Measurements from ENCODE around the gene SLTM.

The SLTM gene

GRCh38 chr15:58929891-58930416 is 3.5 kb downstream of the SLTM start:
- no peak for TF ChIP-seq EGR1 (IDR thresholded peaks at IDR 0.05)
- no peak for TF ChIP-seq TAF1 (IDR thresholded peaks at IDR 0.05; ENCODE audit: low read depth)
- TF ChIP-seq USF1 (IDR thresholded peaks at IDR 0.05) = no peak
- TF ChIP-seq ZBTB7A (IDR thresholded peaks at IDR 0.05; ENCODE audit: low read depth) = no peak
- no peak for TF ChIP-seq TCF12 (IDR thresholded peaks at IDR 0.05; ENCODE audit: low read depth)
- no peak for TF ChIP-seq CEBPB (IDR thresholded peaks at IDR 0.05)
- TF ChIP-seq YY1 (IDR thresholded peaks at IDR 0.05; ENCODE audit: low read depth) = no peak
- no peak for TF ChIP-seq RAD21 (IDR thresholded peaks at IDR 0.05; ENCODE audit: low read depth)
- TF ChIP-seq FOXM1 (IDR thresholded peaks at IDR 0.05; ENCODE audit: borderline replicate concordance, low read depth) = no peak
- no peak for TF ChIP-seq TEAD4 (IDR thresholded peaks at IDR 0.05)
- no peak for TF ChIP-seq EP300 (IDR thresholded peaks at IDR 0.05; ENCODE audit: borderline replicate concordance)
- TF ChIP-seq MAX (IDR thresholded peaks at IDR 0.05) = no peak
- no peak for TF ChIP-seq CREB1 (IDR thresholded peaks at IDR 0.05; ENCODE audit: low read depth)
- no peak for TF ChIP-seq NFIC (IDR thresholded peaks at IDR 0.05)
- TF ChIP-seq, protein P1, sequence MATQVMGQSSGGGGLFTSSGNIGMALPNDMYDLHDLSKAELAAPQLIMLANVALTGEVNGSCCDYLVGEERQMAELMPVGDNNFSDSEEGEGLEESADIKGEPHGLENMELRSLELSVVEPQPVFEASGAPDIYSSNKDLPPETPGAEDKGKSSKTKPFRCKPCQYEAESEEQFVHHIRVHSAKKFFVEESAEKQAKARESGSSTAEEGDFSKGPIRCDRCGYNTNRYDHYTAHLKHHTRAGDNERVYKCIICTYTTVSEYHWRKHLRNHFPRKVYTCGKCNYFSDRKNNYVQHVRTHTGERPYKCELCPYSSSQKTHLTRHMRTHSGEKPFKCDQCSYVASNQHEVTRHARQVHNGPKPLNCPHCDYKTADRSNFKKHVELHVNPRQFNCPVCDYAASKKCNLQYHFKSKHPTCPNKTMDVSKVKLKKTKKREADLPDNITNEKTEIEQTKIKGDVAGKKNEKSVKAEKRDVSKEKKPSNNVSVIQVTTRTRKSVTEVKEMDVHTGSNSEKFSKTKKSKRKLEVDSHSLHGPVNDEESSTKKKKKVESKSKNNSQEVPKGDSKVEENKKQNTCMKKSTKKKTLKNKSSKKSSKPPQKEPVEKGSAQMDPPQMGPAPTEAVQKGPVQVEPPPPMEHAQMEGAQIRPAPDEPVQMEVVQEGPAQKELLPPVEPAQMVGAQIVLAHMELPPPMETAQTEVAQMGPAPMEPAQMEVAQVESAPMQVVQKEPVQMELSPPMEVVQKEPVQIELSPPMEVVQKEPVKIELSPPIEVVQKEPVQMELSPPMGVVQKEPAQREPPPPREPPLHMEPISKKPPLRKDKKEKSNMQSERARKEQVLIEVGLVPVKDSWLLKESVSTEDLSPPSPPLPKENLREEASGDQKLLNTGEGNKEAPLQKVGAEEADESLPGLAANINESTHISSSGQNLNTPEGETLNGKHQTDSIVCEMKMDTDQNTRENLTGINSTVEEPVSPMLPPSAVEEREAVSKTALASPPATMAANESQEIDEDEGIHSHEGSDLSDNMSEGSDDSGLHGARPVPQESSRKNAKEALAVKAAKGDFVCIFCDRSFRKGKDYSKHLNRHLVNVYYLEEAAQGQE (IDR thresholded peaks at IDR 0.05; ENCODE audit: low read depth) = no peak

DNA sequence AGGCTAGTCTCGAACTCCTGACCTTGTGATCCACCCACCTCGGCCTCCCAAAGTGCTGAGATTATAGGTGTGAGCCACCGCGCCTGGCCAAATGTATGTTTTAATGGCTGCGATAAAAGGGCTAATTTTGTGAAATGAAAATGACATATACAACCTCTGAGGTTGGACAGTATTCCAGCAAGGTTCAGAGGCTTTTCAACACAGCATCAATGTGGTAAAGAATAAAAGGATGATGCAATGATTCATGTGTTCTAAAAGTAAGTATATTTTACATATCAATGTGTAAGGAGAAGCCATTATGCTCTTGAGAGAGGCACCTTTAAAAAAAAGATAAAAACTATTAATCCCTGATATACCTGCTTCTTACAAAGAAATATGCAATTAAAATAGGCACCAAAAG is 6.7 kb downstream of the SLTM start:
- no peak for TF ChIP-seq NFIC (IDR thresholded peaks at IDR 0.05)

GRCh38 chr15:58924327-58924726 is 9.2 kb downstream of the SLTM start:
- TF ChIP-seq CEBPB (IDR thresholded peaks at IDR 0.05) (peak; percentile 64; the same call in 1 of the 2 replicates), TAF1 (IDR thresholded peaks at IDR 0.05; ENCODE audit: low read depth) (no peak)

DNA sequence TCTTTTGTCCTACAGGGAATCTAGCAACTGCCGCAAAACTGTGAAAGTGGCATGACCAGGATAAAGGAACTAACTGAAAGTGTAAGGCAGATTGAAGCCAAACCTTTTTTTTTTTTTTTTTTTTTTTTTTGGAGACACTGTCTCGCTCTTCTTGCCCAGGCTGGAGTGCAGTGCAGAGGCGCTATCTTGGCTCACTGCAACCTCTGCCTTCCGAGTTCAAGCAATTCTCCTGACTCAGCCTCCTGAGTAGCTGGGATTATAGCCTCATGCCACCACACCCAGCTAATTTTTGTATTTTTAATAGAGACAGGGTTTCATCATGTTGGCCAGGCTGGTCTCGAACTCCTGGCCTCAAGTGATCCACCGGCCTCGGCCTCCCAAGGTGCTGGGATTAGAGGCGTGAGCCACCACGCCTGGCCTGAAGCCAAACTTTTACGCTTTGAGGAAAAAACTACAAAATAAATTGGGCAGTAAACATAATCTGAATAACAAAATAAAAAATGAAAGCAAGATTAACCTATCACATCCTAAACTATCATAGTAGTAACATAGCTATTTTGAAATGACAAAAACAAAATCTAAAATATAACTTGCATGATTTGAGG is 9.7 kb downstream of the SLTM start:
- TF ChIP-seq ZBTB7A (IDR thresholded peaks at IDR 0.05; ENCODE audit: low read depth) = no peak

GRCh38 chr15:58923284-58923683 is 10.2 kb downstream of the SLTM start:
- TF ChIP-seq FOXM1 (IDR thresholded peaks at IDR 0.05; ENCODE audit: borderline replicate concordance, low read depth) (no peak), TAF1 (IDR thresholded peaks at IDR 0.05; ENCODE audit: low read depth) (no peak), CREB1 (IDR thresholded peaks at IDR 0.05; ENCODE audit: low read depth) (no peak), MAX (IDR thresholded peaks at IDR 0.05) (no peak), RAD21 (IDR thresholded peaks at IDR 0.05; ENCODE audit: low read depth) (no peak), EGR1 (IDR thresholded peaks at IDR 0.05) (no peak), YY1 (IDR thresholded peaks at IDR 0.05; ENCODE audit: low read depth) (no peak), TCF12 (IDR thresholded peaks at IDR 0.05; ENCODE audit: low read depth) (no peak), USF1 (IDR thresholded peaks at IDR 0.05) (no peak)

DNA sequence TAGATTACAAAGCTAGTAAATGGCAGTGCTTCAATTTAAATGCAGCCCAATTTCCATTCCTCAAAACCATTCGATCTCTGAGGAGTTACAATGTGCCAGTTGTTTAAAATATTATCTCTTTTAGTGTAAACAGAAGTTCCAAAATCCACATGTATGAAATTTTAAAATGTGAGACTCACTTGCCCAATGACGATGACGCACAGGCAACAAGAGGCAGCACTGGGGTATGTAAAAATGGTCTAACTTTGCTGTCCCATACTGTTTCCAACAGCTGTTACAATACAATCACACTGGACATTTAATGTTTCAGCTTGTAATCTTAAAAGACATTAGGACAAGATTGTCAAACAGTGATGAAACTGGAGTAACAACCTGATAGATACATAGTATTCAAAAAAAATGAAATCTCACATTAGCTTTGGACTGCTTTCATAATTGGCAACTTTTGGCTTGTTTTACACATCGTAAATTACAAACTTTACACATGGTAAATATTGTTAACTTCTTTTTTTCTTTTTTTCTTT is 12.2 kb downstream of the SLTM start:
- TF ChIP-seq FOXM1 (IDR thresholded peaks at IDR 0.05; ENCODE audit: borderline replicate concordance, low read depth) (no peak), RAD21 (IDR thresholded peaks at IDR 0.05; ENCODE audit: low read depth) (no peak), CEBPB (IDR thresholded peaks at IDR 0.05) (no peak), NFIC (IDR thresholded peaks at IDR 0.05) (no peak), YY1 (IDR thresholded peaks at IDR 0.05; ENCODE audit: low read depth) (no peak), TAF1 (IDR thresholded peaks at IDR 0.05; ENCODE audit: low read depth) (no peak), EP300 (IDR thresholded peaks at IDR 0.05; ENCODE audit: borderline replicate concordance) (no peak), CREB1 (IDR thresholded peaks at IDR 0.05; ENCODE audit: low read depth) (no peak), TEAD4 (IDR thresholded peaks at IDR 0.05) (no peak), EGR1 (IDR thresholded peaks at IDR 0.05) (no peak), USF1 (IDR thresholded peaks at IDR 0.05) (no peak), TCF12 (IDR thresholded peaks at IDR 0.05; ENCODE audit: low read depth) (no peak), MAX (IDR thresholded peaks at IDR 0.05) (no peak), ZBTB7A (IDR thresholded peaks at IDR 0.05; ENCODE audit: low read depth) (no peak)
- TF ChIP-seq, protein P1 (IDR thresholded peaks at IDR 0.05; ENCODE audit: low read depth) = no peak

Data from Ishikawa (cell line).